ENCODE results near the gene ATP11A. TPM values are rescaled to one million over a fixed set of nuclear protein-coding genes. Genes with fewer than 3 reads are reported as not detected.

Gene ATP11A
- total and polyA plus RNA-seq, 10 donors, result 2.7 to 91.3 (median 59.1) TPM

- Histone ChIP-seq H3K36me3 (no peaks in the 10 kb centered on the region), H3K27me3 (replicated peaks in 1 of 7) (peaks cover 0 to 54% (median 14%) of the 10 kb centered on the region in 7 donors), H3K9me3 (peaks cover 0 to 6% (median 0%) of the 10 kb centered on the region in 8 donors), H3K4me1 (peaks cover 6 to 23% (median 14%) of the 10 kb centered on the region in 6 donors), H3K4me3 (peak overlapping the region in 2 of 8 donors; percentile 2 to 9), H3K27ac (no peak overlapping the region)
- intact Hi-C loops (cut with DNase I; ENCODE audit: low total_unique reads), result no loop called here
- 2 to 10% (median 4%) methylated on average over 19 to 21 of the region's 21 CpGs for whole genome bisulfite sequencing, 5 donors
- TF ChIP-seq POLR2A (IDR thresholded peaks at IDR 0.05), result no peak
- TF ChIP-seq CTCF (IDR thresholded peaks at IDR 0.05 in 8 of 11, conservative IDR thresholded peaks at IDR 0.05 in 3 of 11), result no peak
- TF ChIP-seq POLR2AphosphoS5 (IDR thresholded peaks at IDR 0.05), result peak in 2 of 3 donors; percentile 6 to 17
- DNase-seq, result no peak
Observed at GRCh38 chr13:112928972-112929782, 239.3 kb downstream of the ATP11A start.

- no peak for TF ChIP-seq POLR2A (IDR thresholded peaks at IDR 0.05)
- no peak for TF ChIP-seq CTCF (IDR thresholded peaks at IDR 0.05 in 8 of 11, conservative IDR thresholded peaks at IDR 0.05 in 3 of 11)
- no peak for TF ChIP-seq POLR2AphosphoS5 (IDR thresholded peaks at IDR 0.05)
- no peak for DNase-seq
- H3K36me3 ChIP-seq, result no peaks in the 10 kb centered on the region
- H3K4me1 ChIP-seq, result peaks cover 6 to 23% (median 14%) of the 10 kb centered on the region in 6 donors
- H3K9me3 ChIP-seq, result peaks cover 0 to 6% (median 0%) of the 10 kb centered on the region in 8 donors
- 11 to 18% (median 13%) methylated on average over 8 of the region's 8 CpGs for WGBS, 5 donors
- H3K27me3 ChIP-seq (replicated peaks in 1 of 7), result peaks cover 0 to 58% (median 14%) of the 10 kb centered on the region in 7 donors
- H3K4me3 ChIP-seq, result peak overlapping the region in 1 of 8 donors; percentile 9
- intact Hi-C loops (cut with DNase I; ENCODE audit: low total_unique reads), result no loop called here
- no peak overlapping the region for H3K27ac ChIP-seq
Observed at GRCh38 chr13:112929783-112930055, 239.9 kb downstream of the ATP11A start.

- TF ChIP-seq CTCF (IDR thresholded peaks at IDR 0.05 in 8 of 11, conservative IDR thresholded peaks at IDR 0.05 in 3 of 11) (no peak), POLR2AphosphoS5 (IDR thresholded peaks at IDR 0.05) (no peak), POLR2A (IDR thresholded peaks at IDR 0.05) (no peak)
- no peak overlapping the region for H3K27ac ChIP-seq
- peaks cover 6 to 23% (median 14%) of the 10 kb centered on the region in 6 donors for H3K4me1 ChIP-seq
- DNase-seq, result no peak
- H3K36me3 ChIP-seq, result no peaks in the 10 kb centered on the region
- peaks cover 0 to 6% (median 0%) of the 10 kb centered on the region in 8 donors for H3K9me3 ChIP-seq
- peaks cover 0 to 60% (median 14%) of the 10 kb centered on the region in 7 donors for H3K27me3 ChIP-seq (replicated peaks in 1 of 7)
- intact Hi-C loops (cut with DNase I; ENCODE audit: low total_unique reads), result no loop called here
- no peak overlapping the region for H3K4me3 ChIP-seq
Observed at GRCh38 chr13:112930192-112930591, 240.4 kb downstream of the ATP11A start.
